CD4-positive, alpha-beta T cell treated with Interleukin-4 for 1 hour (primary cell): ENCODE results near the gene ARFRP1.
A peak's percentile ranks its signal among the peaks of the same experiment; 100 is the strongest.
"Not testable (repeated sequence)": the region's sequence is repeated elsewhere in the genome, so short reads cannot be mapped to it uniquely, and the experiment has no call there.

Source experiments
- DNase-seq, 2 donors: peaks; one replicate each; pipeline ENCODE4 v3.0.0-alpha.2; 2020 to 2022

ARFRP1 gene

DNA sequence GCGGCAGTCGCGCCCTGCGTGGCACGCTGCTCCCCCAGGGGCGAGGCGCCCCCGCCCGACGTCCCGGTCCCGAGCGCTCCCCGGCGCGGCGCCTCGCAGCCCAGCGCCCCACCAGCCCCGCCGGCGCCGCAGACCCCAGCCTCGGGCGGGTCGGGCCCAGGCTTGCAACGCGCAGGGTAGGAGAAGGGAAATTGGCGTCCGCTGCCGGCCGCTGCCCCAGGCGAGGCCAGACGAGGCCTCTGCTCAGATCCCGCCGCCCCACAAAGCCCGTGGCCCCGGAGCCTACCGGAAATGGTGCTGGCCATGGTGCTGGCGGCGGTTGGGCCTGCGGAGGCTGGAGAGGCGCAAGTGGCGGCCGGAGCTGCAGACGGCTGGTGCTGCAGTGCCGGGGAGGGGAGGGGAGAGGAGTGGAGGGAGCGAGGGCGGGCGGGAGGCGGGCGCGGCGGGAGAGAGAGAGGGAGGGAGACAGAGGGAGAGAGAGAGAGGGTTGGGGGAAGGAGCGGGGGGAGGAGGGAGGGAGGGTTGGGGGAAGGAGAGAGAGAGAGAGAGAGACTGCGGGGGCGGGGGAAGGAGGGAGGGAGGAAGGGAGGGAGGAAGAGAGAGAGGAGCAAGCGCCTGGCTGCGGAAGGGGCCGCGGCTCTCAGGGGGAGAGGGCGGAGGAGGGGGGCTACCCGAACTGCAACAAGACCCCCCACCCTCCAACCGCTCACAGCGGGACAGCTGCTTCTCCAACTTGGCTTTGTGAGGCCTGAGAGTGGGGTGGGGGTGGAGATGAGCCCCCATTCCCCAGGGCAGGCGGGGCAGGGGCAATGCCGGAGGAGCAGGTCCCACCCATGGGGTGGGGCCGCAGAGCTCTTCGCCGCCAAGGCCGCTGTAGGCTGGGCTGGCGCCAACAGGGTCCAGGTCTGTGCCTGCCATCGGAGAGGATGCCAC, 54.5 kb downstream of the ARFRP1 start, which contains the start of gene STMN3:
STMN3 (minus strand) TSS at position 384 of the 933 bp plus-strand sequence; CDS start at position 305, 79 bp downstream.
- DNase-seq: peak; percentile 66 to 77

DNA sequence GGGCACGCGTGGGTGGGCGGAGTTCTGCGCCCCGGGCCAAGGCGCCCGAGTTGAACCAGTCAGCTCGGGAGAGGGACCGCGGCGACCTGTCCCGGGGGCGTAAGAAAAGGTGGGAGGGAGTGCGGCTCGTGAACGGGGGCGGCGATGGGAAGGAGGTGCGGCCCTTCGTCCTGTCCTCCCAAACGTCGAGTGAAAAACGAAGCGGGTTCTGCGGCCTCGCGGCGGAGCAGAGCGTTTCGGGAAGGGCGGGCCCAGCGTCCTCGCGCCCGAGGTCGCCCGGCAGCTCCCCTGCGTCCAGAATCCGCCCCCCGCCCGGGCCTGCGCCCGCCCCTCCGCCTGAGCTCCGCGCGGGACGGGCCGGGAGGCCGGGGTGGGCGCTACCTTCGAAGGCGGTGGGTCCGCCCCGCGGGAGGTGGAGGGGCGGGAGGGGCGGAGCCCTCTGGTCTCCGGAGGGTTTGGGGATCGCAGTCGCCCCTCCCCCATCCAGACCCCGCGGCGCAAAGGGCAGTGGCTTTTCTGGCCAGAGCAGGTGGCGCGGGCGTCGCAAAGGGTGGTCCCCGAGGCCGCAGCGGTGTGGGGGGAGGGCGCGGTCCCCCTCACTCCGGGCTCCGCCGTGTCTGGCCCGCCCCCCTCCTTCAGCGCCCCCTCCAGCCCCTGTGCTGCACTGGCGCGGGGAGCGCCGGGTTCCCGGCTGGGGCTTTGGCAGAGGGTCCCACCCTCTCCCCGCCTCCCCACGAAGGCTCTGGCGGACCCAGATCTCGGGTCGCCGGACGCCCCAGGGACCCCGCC, 55.4 kb downstream of the ARFRP1 start:
- peak in 1 of 2 donors; percentile 46 for DNase-seq

- DNase-seq: no peak
These were observed 55.9 kb downstream of the ARFRP1 start for GRCh38 chr20:63651942-63652191.

- not testable (repeated sequence) for DNase-seq
These were observed 57.3 kb downstream of the ARFRP1 start for GRCh38 chr20:63650486-63650885.

DNA sequence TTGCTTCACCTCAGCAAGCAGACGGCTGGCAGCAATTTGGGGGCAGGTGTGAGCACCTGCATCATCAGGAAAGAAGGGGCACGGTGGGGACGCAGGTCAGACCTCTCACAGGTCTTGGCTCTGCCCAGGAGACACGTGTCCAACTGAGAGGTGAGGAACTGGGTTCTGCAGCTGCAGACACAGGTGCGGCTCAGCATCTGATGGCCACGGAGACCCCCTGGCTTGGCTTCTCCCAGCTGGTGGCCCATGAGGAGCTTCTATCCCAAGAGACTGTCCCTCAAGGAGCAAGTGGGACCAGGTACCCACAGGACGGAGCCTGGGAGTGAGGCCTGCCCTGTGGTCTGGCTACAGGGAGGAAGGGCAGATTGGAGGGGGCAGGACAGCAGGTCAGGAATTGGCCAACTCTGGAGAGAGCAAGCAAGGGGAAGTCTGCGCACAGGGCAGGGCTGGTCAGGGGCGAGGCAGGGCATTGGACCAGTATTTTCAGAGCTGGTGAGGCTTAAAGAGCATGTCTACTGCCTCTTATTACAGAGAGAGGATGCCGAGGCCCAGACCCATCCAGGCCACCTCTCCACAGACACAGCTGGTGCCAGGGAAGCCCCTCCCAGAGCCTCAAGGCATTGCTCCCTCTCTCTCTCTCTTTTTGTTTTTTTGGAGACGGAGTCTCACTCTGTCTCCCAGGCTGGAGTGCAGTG, 58.7 kb downstream of the ARFRP1 start:
- no peak for DNase-seq
